Smooth muscle cell of the brain vasculature (primary cell): Measurements from ENCODE around the gene ZSWIM5.
"Not testable (repeated sequence)": the region's sequence is repeated elsewhere in the genome, so short reads cannot be mapped to it uniquely, and the experiment has no call there.

Experiments used
- DNase-seq: peaks from one replicate; pipeline ENCODE4 v3.0.0-alpha.2; 2012; ENCODE audit warnings: low read depth, low spot score

ZSWIM5 gene

DNA sequence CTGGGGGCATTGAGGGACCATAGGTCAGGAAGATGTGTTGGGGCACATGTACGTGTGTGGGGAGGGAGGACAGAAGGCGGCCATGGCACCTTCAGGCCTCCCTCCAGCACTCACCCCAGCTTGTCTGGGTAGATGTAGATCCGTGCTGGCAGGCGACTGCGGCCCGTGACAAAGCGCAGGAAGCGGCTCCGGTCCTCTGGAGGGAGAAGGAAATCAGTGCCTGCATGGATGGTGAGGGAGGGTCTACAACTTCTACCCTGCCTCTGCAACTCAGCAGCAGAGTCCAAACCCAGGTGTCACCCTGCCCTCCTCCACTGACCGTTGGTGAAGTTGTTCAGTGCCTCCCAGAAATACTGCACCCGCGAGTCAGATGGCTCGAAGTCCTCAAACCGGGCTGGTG is 202.7 kb downstream of the ZSWIM5 start:
- no peak for DNase-seq

GRCh38 chr1:45002650-45003645 is 203.5 kb downstream of the ZSWIM5 start:
- no peak for DNase-seq

DNA sequence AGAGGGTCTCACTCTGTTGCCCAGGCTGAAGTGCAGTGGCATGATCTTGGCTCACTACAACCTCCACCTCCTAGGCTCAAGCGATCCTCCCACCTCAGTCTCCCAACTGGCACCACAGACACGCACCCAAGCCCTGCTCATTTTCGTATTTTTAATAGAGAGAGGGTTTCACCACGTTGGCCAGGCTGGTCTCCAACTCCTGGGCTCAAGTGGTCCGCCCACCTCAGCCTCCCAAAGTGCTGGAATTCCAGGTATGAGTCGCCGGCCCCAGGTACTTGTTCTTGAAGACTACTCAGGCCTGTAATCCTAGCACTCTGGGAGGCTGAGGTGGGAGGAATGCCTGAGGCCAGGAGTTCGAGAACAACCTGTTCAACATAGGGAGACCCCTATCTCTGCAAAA is 204.8 kb downstream of the ZSWIM5 start:
- not testable (repeated sequence) for DNase-seq

DNA sequence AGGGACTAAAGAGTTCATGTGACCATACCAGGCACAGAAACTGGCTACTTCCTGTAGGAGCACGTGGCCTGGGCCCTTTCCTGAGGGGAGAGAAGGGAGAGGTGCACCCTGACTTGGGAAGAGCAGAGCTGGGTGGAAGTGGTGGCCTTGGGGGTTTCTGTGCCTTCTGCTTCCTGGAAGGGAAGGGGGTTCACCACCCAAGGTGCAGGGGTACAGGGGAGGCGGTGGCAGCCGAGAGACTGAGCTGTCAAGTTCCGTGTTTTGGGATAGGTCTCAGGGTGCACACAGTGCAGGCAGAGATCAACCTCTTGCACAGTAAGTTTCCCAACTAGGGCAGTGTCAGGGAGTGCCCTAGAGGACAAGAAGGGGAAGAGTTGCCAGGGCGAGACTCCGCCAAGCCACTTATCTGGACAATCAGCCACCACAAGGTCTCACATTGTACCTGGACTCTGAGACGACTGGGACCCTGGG is 205.4 kb downstream of the ZSWIM5 start:
- no peak for DNase-seq

DNA sequence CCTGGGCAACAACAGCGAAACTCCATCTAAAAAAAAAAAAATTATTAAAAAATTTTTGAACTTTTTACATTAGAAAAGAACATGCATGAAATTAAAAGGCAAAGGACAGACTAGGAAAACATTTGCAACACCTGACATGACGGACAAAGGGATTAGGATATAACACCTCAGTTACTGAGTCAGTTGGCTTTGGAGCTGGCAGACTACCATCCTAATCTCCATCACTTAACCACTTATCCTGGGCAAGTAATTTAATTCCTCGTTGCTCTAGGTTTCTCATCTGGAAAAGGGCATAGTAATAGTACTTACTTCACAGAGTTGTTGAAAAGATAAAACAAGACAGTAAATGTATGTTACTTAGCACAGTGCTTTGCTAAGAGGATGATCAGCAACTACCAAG is 207.2 kb downstream of the ZSWIM5 start:
- DNase-seq, result no peak

DNA sequence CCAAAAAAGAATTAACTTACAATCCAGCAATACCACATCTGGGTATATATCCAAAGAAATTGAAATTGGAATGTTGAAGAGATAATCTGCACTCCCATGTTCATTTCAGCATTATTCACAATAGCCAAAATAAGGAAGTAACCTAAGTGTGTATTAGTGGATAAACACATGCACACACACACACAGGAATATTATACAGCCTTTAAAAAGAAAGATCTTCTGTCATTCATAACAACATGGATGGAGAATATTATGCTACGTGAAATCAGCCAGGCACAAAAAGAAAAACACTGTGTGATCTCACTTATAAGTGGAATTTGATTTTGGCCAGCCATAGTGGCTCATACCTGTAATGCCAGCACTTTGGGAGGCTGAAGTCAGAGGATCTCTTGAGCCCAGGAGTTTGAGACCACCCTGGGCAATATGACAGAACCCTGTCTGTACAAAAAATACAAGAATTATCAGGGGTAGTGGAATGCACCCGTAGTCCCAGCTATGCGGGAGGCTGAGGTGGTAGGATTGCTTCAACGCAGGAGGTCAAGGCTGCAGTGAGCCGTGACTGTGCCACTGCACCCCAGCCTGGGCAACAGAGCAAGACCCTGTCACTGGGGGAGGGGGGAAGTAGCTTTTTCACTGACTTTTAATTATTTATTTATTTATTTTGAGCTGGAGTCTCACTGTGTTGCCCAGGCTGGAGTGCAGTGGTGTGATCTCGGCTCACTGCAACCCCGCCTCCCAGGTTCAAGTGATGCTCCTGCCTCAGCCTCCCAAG is 210.8 kb downstream of the ZSWIM5 start:
- DNase-seq, result no peak

DNA sequence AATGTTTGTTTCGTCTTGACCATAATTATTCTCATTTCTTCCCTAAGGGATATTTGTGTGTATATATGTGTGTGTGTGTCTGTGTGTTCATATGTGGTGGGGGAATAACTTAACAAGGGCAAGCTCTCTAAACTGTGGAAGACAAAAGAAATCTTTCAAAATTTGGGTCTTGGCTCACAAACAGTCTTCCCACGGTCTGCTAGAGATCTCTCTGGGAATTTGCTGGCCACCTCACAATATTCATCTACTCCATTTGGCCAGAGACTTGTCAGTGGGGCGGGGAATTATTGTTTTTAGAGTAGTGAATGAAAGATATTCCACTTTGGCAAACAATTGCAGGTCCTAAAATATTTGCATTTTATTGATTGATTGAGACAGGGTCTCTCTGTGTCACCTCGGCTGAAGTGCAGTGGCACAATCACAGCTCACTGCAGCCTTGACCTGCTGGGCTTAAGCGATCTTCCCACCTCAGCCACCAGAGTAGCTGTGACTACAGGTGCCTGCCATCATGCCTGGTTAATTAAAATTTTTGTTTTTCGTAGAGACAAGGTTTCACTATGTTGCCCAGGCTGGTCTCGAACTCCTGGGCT is 212.0 kb downstream of the ZSWIM5 start:
- DNase-seq, result no peak

- DNase-seq, result no peak
Measured at GRCh38 chr1:44988531-44989156, 217.8 kb downstream of the ZSWIM5 start.

GRCh38 chr1:44985747-44986359 is 220.6 kb downstream of the ZSWIM5 start:
- DNase-seq, result no peak

GRCh38 chr1:44977372-44977771 is 229.0 kb downstream of the ZSWIM5 start:
- DNase-seq, result not testable (repeated sequence)

DNA sequence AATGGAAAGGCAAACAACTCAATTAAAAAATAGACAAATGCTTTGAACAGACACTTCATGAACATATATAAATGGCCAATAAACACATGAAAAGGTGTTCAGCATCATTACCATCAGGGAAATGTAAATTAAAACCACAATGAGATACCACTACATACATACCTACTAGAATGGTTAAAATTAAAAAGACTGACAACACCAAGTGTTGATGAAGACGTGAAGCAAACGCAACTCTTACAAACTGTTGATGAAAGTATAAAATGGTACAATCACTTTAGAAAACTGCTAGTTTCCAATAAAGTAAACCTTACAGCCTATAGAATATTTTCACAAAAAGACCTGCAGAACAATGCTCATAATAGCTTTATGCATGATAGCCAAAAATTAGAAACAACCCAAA is 230.2 kb downstream of the ZSWIM5 start:
- DNase-seq, result no peak

DNA sequence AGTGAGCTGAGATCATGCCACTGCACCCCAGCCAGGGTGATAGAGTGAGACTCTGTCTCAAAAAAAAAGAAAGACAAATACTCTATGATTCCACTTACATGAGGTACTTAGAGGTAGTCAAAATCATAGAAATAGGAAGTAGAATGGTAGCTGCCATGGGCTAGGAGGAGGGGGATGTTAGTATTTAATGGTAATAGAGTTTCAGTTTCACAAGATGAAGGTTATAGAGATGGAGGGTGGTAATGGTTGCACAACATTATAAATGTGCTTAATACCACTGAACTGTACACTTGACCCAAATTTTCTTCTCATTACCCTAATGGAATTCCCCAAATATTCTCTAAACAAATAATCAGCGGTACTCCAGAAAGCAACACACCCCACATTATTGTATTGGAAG is 232.8 kb downstream of the ZSWIM5 start:
- DNase-seq, result no peak

GRCh38 chr1:44970317-44970716 is 236.1 kb downstream of the ZSWIM5 start:
- DNase-seq, result no peak
